ENCODE measurements around the gene SHCBP1.
A peak's percentile ranks its signal among the peaks of the same experiment; 100 is the strongest.

DNA sequence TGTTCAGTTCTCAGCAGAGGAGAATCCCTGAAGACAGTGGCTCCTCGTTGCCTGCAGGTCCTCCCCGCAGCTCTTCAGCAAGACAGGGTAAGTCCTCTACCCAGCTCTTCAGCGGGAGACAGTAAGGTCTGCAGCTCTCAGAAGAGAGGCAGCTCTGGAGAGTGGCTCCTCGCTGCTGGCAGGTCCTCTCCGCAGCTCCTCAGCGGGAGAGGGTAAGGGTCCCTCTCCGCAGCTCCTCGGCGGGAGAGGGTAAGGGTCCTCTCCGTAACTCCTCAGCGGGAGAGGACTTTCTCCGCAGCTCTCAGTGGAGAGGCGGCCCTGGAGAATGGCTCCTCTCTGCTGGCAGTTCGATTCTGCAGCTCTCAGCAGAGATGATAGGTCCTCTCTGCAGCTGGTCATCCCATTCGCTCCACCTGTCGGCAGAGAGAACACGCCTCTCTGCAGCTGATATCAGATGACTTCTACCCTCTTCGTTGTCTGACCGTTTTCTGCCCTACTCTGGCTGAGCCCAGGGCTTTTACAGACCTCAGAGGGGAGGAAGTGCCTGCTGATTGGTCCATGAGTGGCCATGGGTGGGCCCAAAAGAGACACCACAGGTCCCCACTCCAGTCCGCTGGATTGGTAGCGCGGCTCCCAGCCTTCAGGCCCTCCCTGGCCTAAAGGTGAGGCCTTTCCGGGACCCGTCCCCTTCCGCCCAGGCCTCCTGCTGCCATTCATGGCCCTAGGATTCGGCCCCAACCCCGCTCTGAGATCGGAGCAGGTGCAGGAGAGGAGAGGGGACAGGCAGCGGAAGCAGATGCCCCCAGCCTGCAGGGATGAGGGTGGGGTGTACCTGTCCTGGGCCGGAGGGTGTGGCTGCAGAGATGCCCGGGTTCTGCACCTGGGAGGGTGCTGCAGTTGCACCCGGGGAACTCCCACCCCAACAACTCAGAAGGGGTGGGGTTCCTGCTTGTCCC is 11.9 kb upstream of the SHCBP1 start:
- TF ChIP-seq, protein P1, sequence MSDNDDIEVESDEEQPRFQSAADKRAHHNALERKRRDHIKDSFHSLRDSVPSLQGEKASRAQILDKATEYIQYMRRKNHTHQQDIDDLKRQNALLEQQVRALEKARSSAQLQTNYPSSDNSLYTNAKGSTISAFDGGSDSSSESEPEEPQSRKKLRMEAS (IDR thresholded peaks at IDR 0.05) = peak; percentile 51; the same call in 1 of the 2 replicates
- TF ChIP-seq POLR2A (IDR thresholded peaks at IDR 0.05; ENCODE audit: insufficient read depth in 1 of 2, low read depth in 2 of 2, low read length in 2 of 2) = peak; percentile 90 to 96
- no peak for TF ChIP-seq U2AF2 (IDR thresholded peaks at IDR 0.05; ENCODE audit: low read depth, low read length)
- TF ChIP-seq, protein P2, sequence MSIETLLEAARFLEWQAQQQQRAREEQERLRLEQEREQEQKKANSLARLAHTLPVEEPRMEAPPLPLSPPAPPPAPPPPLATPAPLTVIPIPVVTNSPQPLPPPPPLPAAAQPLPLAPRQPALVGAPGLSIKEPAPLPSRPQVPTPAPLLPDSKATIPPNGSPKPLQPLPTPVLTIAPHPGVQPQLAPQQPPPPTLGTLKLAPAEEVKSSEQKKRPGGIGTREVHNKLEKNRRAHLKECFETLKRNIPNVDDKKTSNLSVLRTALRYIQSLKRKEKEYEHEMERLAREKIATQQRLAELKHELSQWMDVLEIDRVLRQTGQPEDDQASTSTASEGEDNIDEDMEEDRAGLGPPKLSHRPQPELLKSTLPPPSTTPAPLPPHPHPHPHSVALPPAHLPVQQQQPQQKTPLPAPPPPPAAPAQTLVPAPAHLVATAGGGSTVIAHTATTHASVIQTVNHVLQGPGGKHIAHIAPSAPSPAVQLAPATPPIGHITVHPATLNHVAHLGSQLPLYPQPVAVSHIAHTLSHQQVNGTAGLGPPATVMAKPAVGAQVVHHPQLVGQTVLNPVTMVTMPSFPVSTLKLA (IDR thresholded peaks at IDR 0.05) = no peak
- TF ChIP-seq CHCHD3 (CRISPR knock-in tag; IDR thresholded peaks at IDR 0.05) = no peak
- 0 out of 2 replicates have a peak, but pooled peaks have one; percentile 28 for TF ChIP-seq RFX5 (IDR thresholded peaks at IDR 0.05; ENCODE audit: low read depth, low read length)
- TF ChIP-seq SPEN (CRISPR knock-in tag; IDR thresholded peaks at IDR 0.05; ENCODE audit: low read depth) = peak; percentile 63
- no peak for TF ChIP-seq FOXK2 (IDR thresholded peaks at IDR 0.05)
- TF ChIP-seq, protein P3, sequence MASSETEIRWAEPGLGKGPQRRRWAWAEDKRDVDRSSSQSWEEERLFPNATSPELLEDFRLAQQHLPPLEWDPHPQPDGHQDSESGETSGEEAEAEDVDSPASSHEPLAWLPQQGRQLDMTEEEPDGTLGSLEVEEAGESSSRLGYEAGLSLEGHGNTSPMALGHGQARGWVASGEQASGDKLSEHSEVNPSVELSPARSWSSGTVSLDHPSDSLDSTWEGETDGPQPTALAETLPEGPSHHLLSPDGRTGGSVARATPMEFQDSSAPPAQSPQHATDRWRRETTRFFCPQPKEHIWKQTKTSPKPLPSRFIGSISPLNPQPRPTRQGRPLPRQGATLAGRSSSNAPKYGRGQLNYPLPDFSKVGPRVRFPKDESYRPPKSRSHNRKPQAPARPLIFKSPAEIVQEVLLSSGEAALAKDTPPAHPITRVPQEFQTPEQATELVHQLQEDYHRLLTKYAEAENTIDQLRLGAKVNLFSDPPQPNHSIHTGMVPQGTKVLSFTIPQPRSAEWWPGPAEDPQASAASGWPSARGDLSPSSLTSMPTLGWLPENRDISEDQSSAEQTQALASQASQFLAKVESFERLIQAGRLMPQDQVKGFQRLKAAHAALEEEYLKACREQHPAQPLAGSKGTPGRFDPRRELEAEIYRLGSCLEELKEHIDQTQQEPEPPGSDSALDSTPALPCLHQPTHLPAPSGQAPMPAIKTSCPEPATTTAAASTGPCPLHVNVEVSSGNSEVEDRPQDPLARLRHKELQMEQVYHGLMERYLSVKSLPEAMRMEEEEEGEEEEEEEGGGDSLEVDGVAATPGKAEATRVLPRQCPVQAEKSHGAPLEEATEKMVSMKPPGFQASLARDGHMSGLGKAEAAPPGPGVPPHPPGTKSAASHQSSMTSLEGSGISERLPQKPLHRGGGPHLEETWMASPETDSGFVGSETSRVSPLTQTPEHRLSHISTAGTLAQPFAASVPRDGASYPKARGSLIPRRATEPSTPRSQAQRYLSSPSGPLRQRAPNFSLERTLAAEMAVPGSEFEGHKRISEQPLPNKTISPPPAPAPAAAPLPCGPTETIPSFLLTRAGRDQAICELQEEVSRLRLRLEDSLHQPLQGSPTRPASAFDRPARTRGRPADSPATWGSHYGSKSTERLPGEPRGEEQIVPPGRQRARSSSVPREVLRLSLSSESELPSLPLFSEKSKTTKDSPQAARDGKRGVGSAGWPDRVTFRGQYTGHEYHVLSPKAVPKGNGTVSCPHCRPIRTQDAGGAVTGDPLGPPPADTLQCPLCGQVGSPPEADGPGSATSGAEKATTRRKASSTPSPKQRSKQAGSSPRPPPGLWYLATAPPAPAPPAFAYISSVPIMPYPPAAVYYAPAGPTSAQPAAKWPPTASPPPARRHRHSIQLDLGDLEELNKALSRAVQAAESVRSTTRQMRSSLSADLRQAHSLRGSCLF (CRISPR knock-in tag; IDR thresholded peaks at IDR 0.05; ENCODE audit: borderline replicate concordance) = no peak
- TF ChIP-seq NAIF1 (CRISPR knock-in tag; IDR thresholded peaks at IDR 0.05; ENCODE audit: borderline replicate concordance) = no peak
- TF ChIP-seq, protein P4, sequence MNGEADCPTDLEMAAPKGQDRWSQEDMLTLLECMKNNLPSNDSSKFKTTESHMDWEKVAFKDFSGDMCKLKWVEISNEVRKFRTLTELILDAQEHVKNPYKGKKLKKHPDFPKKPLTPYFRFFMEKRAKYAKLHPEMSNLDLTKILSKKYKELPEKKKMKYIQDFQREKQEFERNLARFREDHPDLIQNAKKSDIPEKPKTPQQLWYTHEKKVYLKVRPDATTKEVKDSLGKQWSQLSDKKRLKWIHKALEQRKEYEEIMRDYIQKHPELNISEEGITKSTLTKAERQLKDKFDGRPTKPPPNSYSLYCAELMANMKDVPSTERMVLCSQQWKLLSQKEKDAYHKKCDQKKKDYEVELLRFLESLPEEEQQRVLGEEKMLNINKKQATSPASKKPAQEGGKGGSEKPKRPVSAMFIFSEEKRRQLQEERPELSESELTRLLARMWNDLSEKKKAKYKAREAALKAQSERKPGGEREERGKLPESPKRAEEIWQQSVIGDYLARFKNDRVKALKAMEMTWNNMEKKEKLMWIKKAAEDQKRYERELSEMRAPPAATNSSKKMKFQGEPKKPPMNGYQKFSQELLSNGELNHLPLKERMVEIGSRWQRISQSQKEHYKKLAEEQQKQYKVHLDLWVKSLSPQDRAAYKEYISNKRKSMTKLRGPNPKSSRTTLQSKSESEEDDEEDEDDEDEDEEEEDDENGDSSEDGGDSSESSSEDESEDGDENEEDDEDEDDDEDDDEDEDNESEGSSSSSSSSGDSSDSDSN (CRISPR knock-in tag; IDR thresholded peaks at IDR 0.05) = peak; percentile 60; the same call in 1 of the 2 replicates
- no peak for TF ChIP-seq ZNF766 (CRISPR knock-in tag; IDR thresholded peaks at IDR 0.05; ENCODE audit: borderline replicate concordance)

Data from HepG2 (cell line).